ENCODE measurements around the gene SLC8A2.

The SLC8A2 gene

GRCh38 chr19:47434088-47434487 is 37.6 kb downstream of the SLC8A2 start:
- TF ChIP-seq CTCF (IDR thresholded peaks at IDR 0.05; ENCODE audit: low read depth, low read length), result no peak
- DNase-seq (ENCODE audit: extremely low read depth, low read depth), result no peak

GRCh38 chr19:47433121-47433520 is 38.6 kb downstream of the SLC8A2 start:
- no peak for TF ChIP-seq CTCF (IDR thresholded peaks at IDR 0.05; ENCODE audit: low read depth, low read length)
- no peak for DNase-seq (ENCODE audit: extremely low read depth, low read depth)

- no peak for TF ChIP-seq CTCF (IDR thresholded peaks at IDR 0.05; ENCODE audit: low read depth, low read length)
- DNase-seq (ENCODE audit: extremely low read depth, low read depth), result no peak
Measured at GRCh38 chr19:47432499-47432898, 39.2 kb downstream of the SLC8A2 start.

GRCh38 chr19:47432091-47432490 is 39.6 kb downstream of the SLC8A2 start:
- no peak for TF ChIP-seq CTCF (IDR thresholded peaks at IDR 0.05; ENCODE audit: low read depth, low read length)
- no peak for DNase-seq (ENCODE audit: extremely low read depth, low read depth)

- no peak for DNase-seq (ENCODE audit: extremely low read depth, low read depth)
- peak; percentile 14 for TF ChIP-seq CTCF (IDR thresholded peaks at IDR 0.05; ENCODE audit: low read depth, low read length)
Measured at GRCh38 chr19:47430041-47430802, 41.5 kb downstream of the SLC8A2 start.

- TF ChIP-seq CTCF (IDR thresholded peaks at IDR 0.05; ENCODE audit: low read depth, low read length), result no peak
- DNase-seq (ENCODE audit: extremely low read depth, low read depth), result no peak
Measured at GRCh38 chr19:47429140-47429793, 42.4 kb downstream of the SLC8A2 start.

GRCh38 chr19:47428177-47428894 is 43.4 kb downstream of the SLC8A2 start:
- peak; percentile 97 for DNase-seq (ENCODE audit: extremely low read depth, low read depth)
- TF ChIP-seq CTCF (IDR thresholded peaks at IDR 0.05; ENCODE audit: low read depth, low read length), result no peak

All from AG09319 (cell line).